ENCODE data around the gene CDIPT. TPM values are rescaled to one million over a fixed set of nuclear protein-coding genes. Genes with fewer than 3 reads are reported as not detected.

The CDIPT gene
- total and polyA plus RNA-seq, 10 of the 15 experiments (the other 5 are each of a cell fraction or from before 2014, with no cell fraction given), result 0.87 to 36.4 (median 27.1) TPM

DNA sequence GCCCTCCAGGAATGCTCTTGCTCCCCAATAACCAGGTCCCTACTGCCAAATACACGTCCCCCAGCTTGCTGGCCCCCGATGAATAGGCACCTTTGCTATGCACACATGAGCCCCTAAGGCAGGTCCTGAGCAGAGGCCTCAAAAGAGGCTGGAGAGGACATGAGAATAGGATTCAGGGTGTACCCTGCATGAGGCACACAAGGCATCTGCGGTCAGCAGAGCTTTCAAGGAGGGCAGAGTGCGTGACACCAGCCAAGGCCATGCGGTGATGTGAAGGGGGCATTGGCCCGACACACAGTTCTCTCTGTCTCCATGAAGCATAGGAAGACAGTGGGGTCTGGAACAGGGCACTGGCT is 29.4 kb upstream of the CDIPT start:
- H2AFZ ChIP-seq (ENCODE audit: control insufficient read depth, low read depth, low read length), result no peak overlapping the region
- no peak overlapping the region for H3K4me3 ChIP-seq
- no peak for ATAC-seq
- in situ Hi-C loops (cut with MboI), result no loop called here
- SMC1A ChIA-PET (ENCODE audit: uncharacterized antibody, unreplicated experiment), result no interaction called here
- no peak for DNase-seq (ENCODE audit: low read depth, low spot score)
- no peak overlapping the region for H3K27ac ChIP-seq (ENCODE audit: control insufficient read depth, insufficient read depth)
- H3K9ac ChIP-seq (ENCODE audit: control insufficient read depth, insufficient read depth, low read length), result no peak overlapping the region
- POLR2A ChIA-PET, result no interaction called here
- H3K4me1 ChIP-seq (ENCODE audit: control insufficient read depth, insufficient read depth, low read length), result no peaks in the 10 kb centered on the region
- FAIRE-seq, result no peak
- BruUV-seq (replicated peaks), result no TSS peak
- H3K79me2 ChIP-seq (ENCODE audit: control insufficient read depth, insufficient read depth, low read length), result no peaks in the 10 kb centered on the region
- no peaks in the 10 kb centered on the region for H3K27me3 ChIP-seq (replicated peaks in 1 of 2; ENCODE audit: control insufficient read depth in 2 of 2, insufficient read depth in 2 of 2, low read length in 1 of 2)
- H3K36me3 ChIP-seq (ENCODE audit: control insufficient read depth in 2 of 2, insufficient read depth in 2 of 2, low read length in 1 of 2), result no peaks in the 10 kb centered on the region
- RAD21 ChIA-PET (ENCODE audit: unreplicated experiment), result no interaction called here
- H3K4me2 ChIP-seq (ENCODE audit: control insufficient read depth, insufficient read depth), result no peak overlapping the region
- CTCF ChIA-PET, result no interaction called here
- H4K20me1 ChIP-seq (ENCODE audit: control insufficient read depth, insufficient read depth), result no peaks in the 10 kb centered on the region
- no peaks in the 10 kb centered on the region for H3K9me3 ChIP-seq (replicated peaks; ENCODE audit: control insufficient read depth, insufficient read depth, low read length)
- no peak for TF ChIP-seq FOXM1 (IDR thresholded peaks at IDR 0.05; ENCODE audit: low read depth, low read length)
- no peak for TF ChIP-seq SIN3A (IDR thresholded peaks at IDR 0.05; ENCODE audit: low read depth, low read length)
- no peak for TF ChIP-seq ATF7 (IDR thresholded peaks at IDR 0.05; ENCODE audit: low read depth)
- TF ChIP-seq MYC (IDR thresholded peaks at IDR 0.05; ENCODE audit: insufficient read depth, insufficient read length, insufficient replicate concordance, low read length, severe bottlenecking), result no peak
- no peak for TF ChIP-seq ASH2L (IDR thresholded peaks at IDR 0.05; ENCODE audit: borderline replicate concordance, low read depth)
- TF ChIP-seq NFYB (IDR thresholded peaks at IDR 0.05; ENCODE audit: insufficient read depth, low read depth, low read length), result no peak
- TF ChIP-seq SUPT20H (IDR thresholded peaks at IDR 0.05; ENCODE audit: borderline replicate concordance, control insufficient read depth, low read depth, low read length), result no peak
- TF ChIP-seq STAT1 (conservative IDR thresholded peaks at IDR 0.05), result no peak
- TF ChIP-seq, protein P1, sequence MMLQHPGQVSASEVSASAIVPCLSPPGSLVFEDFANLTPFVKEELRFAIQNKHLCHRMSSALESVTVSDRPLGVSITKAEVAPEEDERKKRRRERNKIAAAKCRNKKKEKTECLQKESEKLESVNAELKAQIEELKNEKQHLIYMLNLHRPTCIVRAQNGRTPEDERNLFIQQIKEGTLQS (IDR thresholded peaks at IDR 0.05; ENCODE audit: borderline replicate concordance, extremely low read depth, low read depth, low read length), result no peak
- no peak for TF ChIP-seq CBFB (IDR thresholded peaks at IDR 0.05; ENCODE audit: low read depth)
- TF ChIP-seq CHD1 (IDR thresholded peaks at IDR 0.05; ENCODE audit: low read depth, low read length), result no peak
- TF ChIP-seq EP300 (IDR thresholded peaks at IDR 0.05; ENCODE audit: borderline replicate concordance in 1 of 2, control insufficient read depth in 1 of 2, low read depth in 2 of 2, low read length in 2 of 2), result no peak
- no peak for TF ChIP-seq CHD2 (IDR thresholded peaks at IDR 0.05; ENCODE audit: borderline replicate concordance, low read depth, low read length)
- intact Hi-C loops (cut with micrococcal nuclease; ENCODE audit: unreplicated experiment), result no loop called here
- 43% methylated on average over 6 of the region's 6 CpGs for WGBS (ENCODE audit: insufficient coverage, insufficient replicate concordance, low lambda C conversion rate, missing lambda C conversion rate)
